ENCODE measurements around the gene HSD17B11.
"Not testable (repeated sequence)": the region's sequence is repeated elsewhere in the genome, so short reads cannot be mapped to it uniquely, and the experiment has no call there.

HSD17B11 gene

GRCh38 chr4:87298362-87298761 is 92.6 kb downstream of the HSD17B11 start:
- DNase-seq (ENCODE audit: low spot score), result no peak
- in situ Hi-C loops (cut with MboI; ENCODE audit: low sequenced_read_pairs, unreplicated experiment), result no loop called here
- TF ChIP-seq CTCF (IDR thresholded peaks at IDR 0.05; ENCODE audit: borderline replicate concordance, control extremely low read depth, extremely low read depth, insufficient read depth, missing control alignments), result no peak

GRCh38 chr4:87294911-87295310 is 96.1 kb downstream of the HSD17B11 start:
- DNase-seq (ENCODE audit: low spot score); in situ Hi-C loops (cut with MboI; ENCODE audit: low sequenced_read_pairs, unreplicated experiment): not testable (repeated sequence)

GRCh38 chr4:87293889-87294288 is 97.1 kb downstream of the HSD17B11 start:
- in situ Hi-C loops (cut with MboI; ENCODE audit: low sequenced_read_pairs, unreplicated experiment); DNase-seq (ENCODE audit: low spot score): not testable (repeated sequence)

- no peak for DNase-seq (ENCODE audit: low spot score)
- in situ Hi-C loops (cut with MboI; ENCODE audit: low sequenced_read_pairs, unreplicated experiment), result no loop called here
- TF ChIP-seq CTCF (IDR thresholded peaks at IDR 0.05; ENCODE audit: borderline replicate concordance, control extremely low read depth, extremely low read depth, insufficient read depth, missing control alignments), result no peak
Observed at GRCh38 chr4:87286970-87287369, 104.0 kb downstream of the HSD17B11 start.
